ENCODE data around the gene EXOC4.
"Not testable (repeated sequence)": the region's sequence is repeated elsewhere in the genome, so short reads cannot be mapped to it uniquely, and the experiment has no call there.

Gene EXOC4

DNA sequence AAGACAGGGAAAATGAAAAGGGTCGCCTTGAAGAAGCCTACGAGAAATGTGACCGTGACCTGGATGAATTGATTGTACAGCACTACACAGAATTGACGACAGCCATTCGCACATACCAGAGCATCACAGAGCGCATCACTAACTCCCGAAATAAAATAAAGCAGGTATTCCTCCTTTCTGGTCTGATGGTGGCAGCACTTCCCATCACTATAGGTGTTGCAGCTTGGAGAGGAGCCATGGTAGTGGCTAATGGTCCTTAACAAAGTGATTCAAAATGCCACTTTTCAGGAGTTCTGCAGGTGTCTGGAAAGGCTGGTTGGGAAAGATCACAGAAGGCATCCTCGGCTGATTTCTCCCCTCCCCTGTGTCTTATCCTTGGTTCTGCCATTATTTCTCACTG lies 22.1 kb downstream of the EXOC4 start:
- DNase-seq (ENCODE audit: low read depth, low spot score): no peak
- H3K36me3 ChIP-seq (ENCODE audit: insufficient read depth, insufficient read length, low read length): peaks cover 36% of the 10 kb centered on the region
- H3K9me3 ChIP-seq (ENCODE audit: insufficient read depth, low read length): no peaks in the 10 kb centered on the region; the same call in 1 of the 2 replicates
- no peak overlapping the region for H3K4me3 ChIP-seq (ENCODE audit: insufficient read length, low read depth)
- no peaks in the 10 kb centered on the region for H3K4me1 ChIP-seq (ENCODE audit: insufficient read depth, insufficient read length)
- no peaks in the 10 kb centered on the region for H3K27me3 ChIP-seq (ENCODE audit: insufficient read depth, insufficient read length)
- no peak overlapping the region for H3K9ac ChIP-seq (ENCODE audit: insufficient read length, low read depth)
- TF ChIP-seq YY1 (IDR thresholded peaks at IDR 0.05; ENCODE audit: insufficient read depth, insufficient read length) (no peak), ZNF274 (IDR thresholded peaks at IDR 0.05; ENCODE audit: low read depth, low read length) (no peak), SUZ12 (IDR thresholded peaks at IDR 0.05; ENCODE audit: extremely low read depth, insufficient read depth, insufficient read length) (no peak)

DNA sequence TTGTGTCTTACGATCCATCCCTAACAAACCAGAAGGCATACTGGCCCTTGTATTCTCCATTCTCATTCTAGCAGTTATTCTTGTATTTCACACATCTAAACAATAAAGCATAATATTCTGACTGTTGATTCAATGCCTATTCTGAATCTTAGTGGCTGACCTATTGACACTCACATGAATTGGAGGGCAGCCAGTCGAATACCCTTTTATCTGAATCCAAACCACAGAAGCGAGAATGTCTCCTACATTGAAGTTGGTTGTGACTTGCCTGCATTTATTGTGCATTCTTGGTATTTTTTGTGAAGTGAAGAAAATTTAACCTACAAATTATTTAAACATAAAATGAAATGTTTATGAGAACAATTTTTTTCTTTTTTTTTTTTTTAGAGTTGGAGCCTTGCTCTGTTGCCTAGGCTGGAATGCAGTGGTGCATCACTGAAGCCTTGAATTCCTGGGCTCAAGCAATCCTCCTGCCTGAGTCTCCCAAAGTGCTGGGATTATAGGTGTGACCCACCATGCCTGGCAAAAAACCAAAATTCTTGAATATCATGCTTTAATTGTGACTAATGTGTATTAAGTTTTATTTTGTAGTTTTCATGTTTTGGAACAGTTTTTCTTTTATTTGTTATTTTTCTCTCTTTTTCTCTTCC lies 22.7 kb downstream of the EXOC4 start:
- no peaks in the 10 kb centered on the region; the same call in 1 of the 2 replicates for H3K9me3 ChIP-seq (ENCODE audit: insufficient read depth, low read length)
- no peak overlapping the region for H3K4me3 ChIP-seq (ENCODE audit: insufficient read length, low read depth)
- no peak for DNase-seq (ENCODE audit: low read depth, low spot score)
- H3K27me3 ChIP-seq (ENCODE audit: insufficient read depth, insufficient read length): no peaks in the 10 kb centered on the region
- TF ChIP-seq ZNF274 (IDR thresholded peaks at IDR 0.05; ENCODE audit: low read depth, low read length) (no peak), SUZ12 (IDR thresholded peaks at IDR 0.05; ENCODE audit: extremely low read depth, insufficient read depth, insufficient read length) (no peak), YY1 (IDR thresholded peaks at IDR 0.05; ENCODE audit: insufficient read depth, insufficient read length) (no peak)
- peaks cover 36% of the 10 kb centered on the region for H3K36me3 ChIP-seq (ENCODE audit: insufficient read depth, insufficient read length, low read length)
- H3K9ac ChIP-seq (ENCODE audit: insufficient read length, low read depth): no peak overlapping the region
- no peaks in the 10 kb centered on the region for H3K4me1 ChIP-seq (ENCODE audit: insufficient read depth, insufficient read length)

DNA sequence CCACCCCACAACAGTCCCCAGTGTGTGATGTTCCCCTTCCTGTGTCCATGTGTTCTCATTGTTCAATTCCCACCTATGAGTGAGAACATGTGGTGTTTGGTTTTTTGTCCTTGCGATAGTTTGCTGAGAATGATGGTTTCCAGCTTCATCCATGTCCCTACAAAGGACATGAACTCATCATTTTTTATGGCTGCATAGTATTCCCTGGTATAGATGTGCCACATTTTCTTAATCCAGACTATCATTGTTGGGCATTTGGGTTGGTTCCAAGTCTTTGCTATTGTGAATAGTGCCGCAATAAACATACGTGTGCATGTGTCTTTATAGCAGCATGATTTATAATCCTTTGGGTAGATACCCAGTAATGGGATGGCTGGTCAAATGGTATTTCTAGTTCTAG lies 26.1 kb downstream of the EXOC4 start:
- not testable (repeated sequence) for H3K9me3 ChIP-seq (ENCODE audit: insufficient read depth, low read length); H3K27me3 ChIP-seq (ENCODE audit: insufficient read depth, insufficient read length); H3K9ac ChIP-seq (ENCODE audit: insufficient read length, low read depth); H3K4me1 ChIP-seq (ENCODE audit: insufficient read depth, insufficient read length); H3K4me3 ChIP-seq (ENCODE audit: insufficient read length, low read depth); DNase-seq (ENCODE audit: low read depth, low spot score)
- H3K36me3 ChIP-seq (ENCODE audit: insufficient read depth, insufficient read length, low read length): peaks cover 41% of the 10 kb centered on the region

DNA sequence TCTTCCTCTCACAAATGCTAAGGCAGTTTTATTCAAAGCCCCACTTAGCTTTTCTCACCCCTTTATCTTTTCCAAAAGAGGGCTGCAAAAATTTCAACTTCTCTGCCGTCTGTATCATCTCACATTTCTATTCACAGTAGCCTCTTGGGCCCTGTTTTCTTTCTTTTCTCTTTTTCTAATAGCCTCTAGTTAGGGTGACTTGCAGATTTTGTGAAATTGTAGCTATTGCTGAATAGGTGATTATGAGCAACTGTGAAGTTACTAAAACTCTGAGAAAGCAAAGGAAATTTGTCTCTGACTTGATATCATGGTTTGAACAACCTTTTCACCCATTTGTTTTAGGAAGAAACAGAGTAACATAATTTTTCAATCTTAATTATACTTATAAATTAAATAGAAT lies 29.2 kb downstream of the EXOC4 start:
- H3K36me3 ChIP-seq (ENCODE audit: insufficient read depth, insufficient read length, low read length): peaks cover 20% of the 10 kb centered on the region
- no peaks in the 10 kb centered on the region for H3K27me3 ChIP-seq (ENCODE audit: insufficient read depth, insufficient read length)
- H3K4me3 ChIP-seq (ENCODE audit: insufficient read length, low read depth): no peak overlapping the region
- TF ChIP-seq ZNF274 (IDR thresholded peaks at IDR 0.05; ENCODE audit: low read depth, low read length) (no peak), SUZ12 (IDR thresholded peaks at IDR 0.05; ENCODE audit: extremely low read depth, insufficient read depth, insufficient read length) (no peak), YY1 (IDR thresholded peaks at IDR 0.05; ENCODE audit: insufficient read depth, insufficient read length) (no peak)
- H3K4me1 ChIP-seq (ENCODE audit: insufficient read depth, insufficient read length): no peaks in the 10 kb centered on the region
- DNase-seq (ENCODE audit: low read depth, low spot score): no peak
- H3K9ac ChIP-seq (ENCODE audit: insufficient read length, low read depth): no peak overlapping the region
- H3K9me3 ChIP-seq (ENCODE audit: insufficient read depth, low read length): no peaks in the 10 kb centered on the region; the same call in 1 of the 2 replicates

DNA sequence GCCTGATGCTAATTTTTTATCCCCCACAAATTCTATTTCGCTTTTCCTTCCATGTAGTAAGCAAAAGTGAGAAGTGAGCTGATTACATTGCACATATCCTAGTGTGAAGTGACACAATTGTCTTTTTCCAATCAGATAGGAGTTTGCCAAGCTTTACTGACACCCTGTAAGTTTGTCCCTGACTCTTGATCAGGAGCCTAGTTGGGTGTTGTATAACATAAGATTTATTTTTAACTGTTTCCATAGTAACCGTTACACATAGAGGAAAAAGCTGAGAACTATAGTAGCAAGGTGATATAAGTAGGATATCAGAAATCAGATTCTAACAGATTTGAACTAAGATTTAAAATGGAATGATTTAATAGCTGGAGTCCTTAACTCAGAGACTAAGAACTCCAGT lies 31.2 kb downstream of the EXOC4 start:
- Histone ChIP-seq H3K27me3 (ENCODE audit: insufficient read depth, insufficient read length) (no peaks in the 10 kb centered on the region), H3K4me3 (ENCODE audit: insufficient read length, low read depth) (no peak overlapping the region), H3K36me3 (ENCODE audit: insufficient read depth, insufficient read length, low read length) (peaks cover 16% of the 10 kb centered on the region), H3K4me1 (ENCODE audit: insufficient read depth, insufficient read length) (no peaks in the 10 kb centered on the region), H3K9me3 (ENCODE audit: insufficient read depth, low read length) (no peaks in the 10 kb centered on the region), H3K9ac (ENCODE audit: insufficient read length, low read depth) (no peak overlapping the region)
- DNase-seq (ENCODE audit: low read depth, low spot score): no peak
- TF ChIP-seq YY1 (IDR thresholded peaks at IDR 0.05; ENCODE audit: insufficient read depth, insufficient read length): no peak
- no peak for TF ChIP-seq ZNF274 (IDR thresholded peaks at IDR 0.05; ENCODE audit: low read depth, low read length)
- TF ChIP-seq SUZ12 (IDR thresholded peaks at IDR 0.05; ENCODE audit: extremely low read depth, insufficient read depth, insufficient read length): no peak

GRCh38 chr7:133288970-133289369 lies 36.1 kb downstream of the EXOC4 start:
- Histone ChIP-seq H3K4me3 (ENCODE audit: insufficient read length, low read depth) (no peak overlapping the region), H3K27me3 (ENCODE audit: insufficient read depth, insufficient read length) (no peaks in the 10 kb centered on the region), H3K4me1 (ENCODE audit: insufficient read depth, insufficient read length) (no peaks in the 10 kb centered on the region), H3K9me3 (ENCODE audit: insufficient read depth, low read length) (no peaks in the 10 kb centered on the region), H3K9ac (ENCODE audit: insufficient read length, low read depth) (no peak overlapping the region), H3K36me3 (ENCODE audit: insufficient read depth, insufficient read length, low read length) (peaks cover 18% of the 10 kb centered on the region)
- DNase-seq (ENCODE audit: low read depth, low spot score): no peak
- TF ChIP-seq YY1 (IDR thresholded peaks at IDR 0.05; ENCODE audit: insufficient read depth, insufficient read length): no peak
- no peak for TF ChIP-seq SUZ12 (IDR thresholded peaks at IDR 0.05; ENCODE audit: extremely low read depth, insufficient read depth, insufficient read length)
- TF ChIP-seq ZNF274 (IDR thresholded peaks at IDR 0.05; ENCODE audit: low read depth, low read length): no peak

DNA sequence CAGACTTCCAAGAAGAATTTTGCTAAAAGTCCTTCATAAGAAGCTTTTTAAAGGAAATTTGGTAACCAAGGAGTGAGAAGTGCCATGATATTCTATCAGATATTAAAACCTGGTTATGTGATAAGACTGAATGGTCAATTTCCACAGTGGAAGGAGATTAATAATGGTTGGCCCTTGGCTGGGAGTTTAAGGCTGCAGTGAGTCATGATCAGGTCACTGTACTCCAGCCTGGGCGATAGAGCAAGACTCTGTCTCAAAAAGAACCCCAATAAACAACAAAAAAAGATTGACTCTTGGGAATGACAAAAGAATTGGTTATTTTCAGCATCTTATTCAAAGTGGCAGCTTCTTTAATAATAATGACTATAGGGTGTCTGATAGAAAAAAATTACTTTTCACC lies 37.2 kb downstream of the EXOC4 start:
- Histone ChIP-seq H3K9me3 (ENCODE audit: insufficient read depth, low read length) (no peaks in the 10 kb centered on the region), H3K4me1 (ENCODE audit: insufficient read depth, insufficient read length) (no peaks in the 10 kb centered on the region), H3K9ac (ENCODE audit: insufficient read length, low read depth) (no peak overlapping the region), H3K4me3 (ENCODE audit: insufficient read length, low read depth) (no peak overlapping the region), H3K27me3 (ENCODE audit: insufficient read depth, insufficient read length) (no peaks in the 10 kb centered on the region), H3K36me3 (ENCODE audit: insufficient read depth, insufficient read length, low read length) (peaks cover 18% of the 10 kb centered on the region)
- DNase-seq (ENCODE audit: low read depth, low spot score): no peak
- no peak for TF ChIP-seq SUZ12 (IDR thresholded peaks at IDR 0.05; ENCODE audit: extremely low read depth, insufficient read depth, insufficient read length)
- no peak for TF ChIP-seq YY1 (IDR thresholded peaks at IDR 0.05; ENCODE audit: insufficient read depth, insufficient read length)

Data from NT2/D1 (cell line).